ENCODE results near the gene RPS6KA3. TPM values are rescaled to one million over a fixed set of nuclear protein-coding genes. Genes with fewer than 3 reads are reported as not detected.

RPS6KA3 gene
- total RNA-seq, 1 donor from 2014 or later, result 43.0 TPM

DNA sequence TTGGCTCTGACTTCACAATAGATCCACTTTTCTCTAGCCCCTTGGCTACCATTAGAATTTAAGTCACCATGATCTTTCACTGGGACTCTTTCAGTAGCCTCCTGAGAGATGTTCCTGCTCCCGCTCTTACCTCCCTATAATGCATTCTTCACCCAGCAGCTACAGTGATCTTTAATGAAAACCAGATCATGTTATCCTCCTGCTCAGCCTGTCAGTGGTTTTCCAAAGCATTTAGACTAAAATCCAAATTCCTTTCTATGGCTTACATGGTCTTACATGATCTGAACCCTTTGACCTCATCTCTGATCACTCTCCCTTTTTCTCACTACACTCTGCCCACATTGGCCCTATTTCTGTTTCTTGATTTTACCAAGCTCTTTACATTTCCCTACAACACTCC lies 18.3 kb upstream of the RPS6KA3 start:
- TF ChIP-seq, protein P1, sequence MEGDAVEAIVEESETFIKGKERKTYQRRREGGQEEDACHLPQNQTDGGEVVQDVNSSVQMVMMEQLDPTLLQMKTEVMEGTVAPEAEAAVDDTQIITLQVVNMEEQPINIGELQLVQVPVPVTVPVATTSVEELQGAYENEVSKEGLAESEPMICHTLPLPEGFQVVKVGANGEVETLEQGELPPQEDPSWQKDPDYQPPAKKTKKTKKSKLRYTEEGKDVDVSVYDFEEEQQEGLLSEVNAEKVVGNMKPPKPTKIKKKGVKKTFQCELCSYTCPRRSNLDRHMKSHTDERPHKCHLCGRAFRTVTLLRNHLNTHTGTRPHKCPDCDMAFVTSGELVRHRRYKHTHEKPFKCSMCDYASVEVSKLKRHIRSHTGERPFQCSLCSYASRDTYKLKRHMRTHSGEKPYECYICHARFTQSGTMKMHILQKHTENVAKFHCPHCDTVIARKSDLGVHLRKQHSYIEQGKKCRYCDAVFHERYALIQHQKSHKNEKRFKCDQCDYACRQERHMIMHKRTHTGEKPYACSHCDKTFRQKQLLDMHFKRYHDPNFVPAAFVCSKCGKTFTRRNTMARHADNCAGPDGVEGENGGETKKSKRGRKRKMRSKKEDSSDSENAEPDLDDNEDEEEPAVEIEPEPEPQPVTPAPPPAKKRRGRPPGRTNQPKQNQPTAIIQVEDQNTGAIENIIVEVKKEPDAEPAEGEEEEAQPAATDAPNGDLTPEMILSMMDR (IDR thresholded peaks at IDR 0.05), result no peak

DNA sequence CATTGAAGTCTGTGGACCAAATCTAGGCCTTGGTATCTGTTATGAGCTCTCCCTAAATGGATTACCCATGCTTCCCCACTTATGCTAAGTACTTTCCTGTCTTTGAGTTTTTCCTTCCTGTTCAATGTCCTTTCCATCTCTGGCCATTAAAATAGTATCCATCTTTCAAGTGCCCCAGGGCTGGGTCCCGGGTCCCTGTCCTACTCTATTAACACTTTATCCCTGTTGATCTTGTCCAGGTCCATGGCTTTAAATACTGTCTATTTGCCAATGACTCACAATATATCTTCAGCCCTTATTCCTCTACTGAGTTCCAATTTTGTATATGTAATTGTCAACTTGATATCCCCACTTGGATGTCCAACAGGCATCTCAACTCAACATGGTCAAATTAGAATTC lies 17.7 kb upstream of the RPS6KA3 start:
- TF ChIP-seq, protein P1 (IDR thresholded peaks at IDR 0.05), result no peak
- Histone ChIP-seq H3K27me3 (no peaks in the 10 kb centered on the region), H3K27ac (no peak overlapping the region), H3K36me3 (no peaks in the 10 kb centered on the region), H3K9me3 (no peaks in the 10 kb centered on the region), H3K4me1 (no peaks in the 10 kb centered on the region), H3K4me3 (no peak overlapping the region)
- DNase-seq (ENCODE audit: low spot score in 2 of 2), result no peak
- intact Hi-C loops (cut with DNase I), result no loop called here

More for the DNA sequence above, 18.3 kb upstream of the RPS6KA3 start:
- no peaks in the 10 kb centered on the region for H3K4me1 ChIP-seq
- no peak for DNase-seq (ENCODE audit: low spot score in 2 of 2)
- intact Hi-C loops (cut with DNase I), result no loop called here
- no peaks in the 10 kb centered on the region for H3K27me3 ChIP-seq
- H3K4me3 ChIP-seq, result no peak overlapping the region
- no peak overlapping the region for H3K27ac ChIP-seq
- H3K36me3 ChIP-seq, result no peaks in the 10 kb centered on the region
- H3K9me3 ChIP-seq, result no peaks in the 10 kb centered on the region

DNA sequence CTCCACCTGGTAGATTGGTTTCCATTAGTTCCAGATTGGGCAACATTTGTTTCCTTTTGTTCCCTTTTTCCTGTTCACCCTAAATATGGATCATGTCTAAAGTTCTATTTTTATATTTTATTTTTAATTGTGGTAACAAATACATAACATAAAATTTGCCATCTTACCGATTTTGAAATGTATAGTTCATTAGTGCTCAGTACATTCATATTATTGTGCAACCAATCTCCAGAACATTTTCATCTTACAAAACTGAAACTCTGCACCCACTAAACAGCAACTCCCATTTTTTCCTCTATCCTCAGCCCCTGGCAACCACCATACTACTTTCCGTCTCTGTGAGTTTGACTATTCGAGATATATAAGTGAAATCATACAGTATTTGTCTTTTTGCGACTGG lies 14.2 kb upstream of the RPS6KA3 start:
- TF ChIP-seq, protein P1 (IDR thresholded peaks at IDR 0.05), result no peak
- Histone ChIP-seq H3K27me3 (no peaks in the 10 kb centered on the region), H3K4me1 (no peaks in the 10 kb centered on the region), H3K9me3 (no peaks in the 10 kb centered on the region), H3K4me3 (no peak overlapping the region), H3K36me3 (no peaks in the 10 kb centered on the region), H3K27ac (no peak overlapping the region)
- intact Hi-C loops (cut with DNase I), result no loop called here
- no peak for DNase-seq (ENCODE audit: low spot score in 2 of 2)

- no peaks in the 10 kb centered on the region for H3K36me3 ChIP-seq
- H3K9me3 ChIP-seq, result no peaks in the 10 kb centered on the region
- DNase-seq (ENCODE audit: low spot score in 2 of 2), result no peak
- no peaks in the 10 kb centered on the region for H3K27me3 ChIP-seq
- H3K27ac ChIP-seq, result no peak overlapping the region
- intact Hi-C loops (cut with DNase I), result no loop called here
- TF ChIP-seq, protein P1 (IDR thresholded peaks at IDR 0.05), result no peak
- H3K4me1 ChIP-seq, result no peaks in the 10 kb centered on the region
- H3K4me3 ChIP-seq, result no peak overlapping the region
These were observed 7.4 kb upstream of the RPS6KA3 start for GRCh38 chrX:20274121-20274520.

DNA sequence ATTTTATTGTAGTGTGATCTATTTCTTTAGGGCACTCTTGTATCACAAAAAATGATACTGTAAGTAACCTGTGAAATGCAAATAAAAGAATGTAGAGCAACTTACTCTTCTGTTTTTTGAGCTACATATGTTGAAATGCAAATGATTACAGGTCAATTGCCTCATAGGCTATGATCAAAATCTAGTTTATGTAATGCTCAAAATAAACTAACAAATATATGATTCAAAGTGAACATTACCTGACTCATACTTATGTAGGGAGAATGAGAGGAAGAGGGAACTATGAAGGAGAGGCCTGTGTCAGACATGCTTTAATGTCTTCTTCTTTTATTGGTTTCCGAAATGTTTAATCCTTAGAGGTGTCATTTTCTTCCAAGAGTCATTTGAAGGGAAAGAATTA lies 5.0 kb upstream of the RPS6KA3 start:
- no peak overlapping the region for H3K4me3 ChIP-seq
- intact Hi-C loops (cut with DNase I), result no loop called here
- H3K27me3 ChIP-seq, result no peaks in the 10 kb centered on the region
- H3K36me3 ChIP-seq, result no peaks in the 10 kb centered on the region
- DNase-seq (ENCODE audit: low spot score in 2 of 2), result no peak
- no peak overlapping the region for H3K27ac ChIP-seq
- TF ChIP-seq, protein P1 (IDR thresholded peaks at IDR 0.05), result no peak
- no peaks in the 10 kb centered on the region for H3K9me3 ChIP-seq
- H3K4me1 ChIP-seq, result no peaks in the 10 kb centered on the region

GRCh38 chrX:20271186-20271585 lies 4.5 kb upstream of the RPS6KA3 start:
- Histone ChIP-seq H3K4me3 (no peak overlapping the region), H3K4me1 (no peaks in the 10 kb centered on the region), H3K36me3 (no peaks in the 10 kb centered on the region), H3K27ac (no peak overlapping the region), H3K9me3 (no peaks in the 10 kb centered on the region), H3K27me3 (no peaks in the 10 kb centered on the region)
- intact Hi-C loops (cut with DNase I), result no loop called here
- DNase-seq (ENCODE audit: low spot score in 2 of 2), result no peak
- TF ChIP-seq, protein P1 (IDR thresholded peaks at IDR 0.05), result no peak

Measured in ascending aorta (tissue), 2 donors.